ENCODE data around the gene SLC13A3. TPM values are rescaled to one million over a fixed set of nuclear protein-coding genes. Genes with fewer than 3 reads are reported as not detected.
"Not testable (repeated sequence)": the region's sequence is repeated elsewhere in the genome, so short reads cannot be mapped to it uniquely, and the experiment has no call there.

The SLC13A3 gene
- total RNA-seq, 1 donor from 2014 or later: 0.90 TPM

GRCh38 chr20:46681032-46681854, 30.0 kb upstream of the SLC13A3 start:
- DNase-seq (ENCODE audit: low spot score): peak; percentile 68
- H3K27ac Mint-ChIP-seq (ENCODE audit: unreplicated experiment): no peak overlapping the region
- TF ChIP-seq CTCF (IDR thresholded peaks at IDR 0.05; ENCODE audit: unreplicated experiment): peak; percentile 87
- H3K9me3 Mint-ChIP-seq (ENCODE audit: unreplicated experiment): no peaks in the 10 kb centered on the region
- H3K4me1 Mint-ChIP-seq (ENCODE audit: unreplicated experiment): peaks cover 29% of the 10 kb centered on the region
- H3K36me3 Mint-ChIP-seq (ENCODE audit: low read depth, unreplicated experiment): peaks cover 6% of the 10 kb centered on the region
- no peak overlapping the region for H3K4me3 Mint-ChIP-seq (ENCODE audit: unreplicated experiment)
- H3K27me3 Mint-ChIP-seq (ENCODE audit: unreplicated experiment): no peaks in the 10 kb centered on the region

- peaks cover 29% of the 10 kb centered on the region for H3K4me1 Mint-ChIP-seq (ENCODE audit: unreplicated experiment)
- no peak overlapping the region for H3K27ac Mint-ChIP-seq (ENCODE audit: unreplicated experiment)
- peaks cover under 1% of the 10 kb centered on the region for H3K36me3 Mint-ChIP-seq (ENCODE audit: low read depth, unreplicated experiment)
Observed at GRCh38 chr20:46680684-46681031, 29.4 kb upstream of the SLC13A3 start.

GRCh38 chr20:46678516-46678915, 27.3 kb upstream of the SLC13A3 start:
- H3K4me1 Mint-ChIP-seq (ENCODE audit: unreplicated experiment): peaks cover 19% of the 10 kb centered on the region
- no peaks in the 10 kb centered on the region for H3K9me3 Mint-ChIP-seq (ENCODE audit: unreplicated experiment)
- H3K27ac Mint-ChIP-seq (ENCODE audit: unreplicated experiment): no peak overlapping the region
- peaks cover 1% of the 10 kb centered on the region for H3K27me3 Mint-ChIP-seq (ENCODE audit: unreplicated experiment)
- no peak for DNase-seq (ENCODE audit: low spot score)
- TF ChIP-seq CTCF (IDR thresholded peaks at IDR 0.05; ENCODE audit: unreplicated experiment): no peak
- no peaks in the 10 kb centered on the region for H3K36me3 Mint-ChIP-seq (ENCODE audit: low read depth, unreplicated experiment)
- no peak overlapping the region for H3K4me3 Mint-ChIP-seq (ENCODE audit: unreplicated experiment)

More at GRCh38 chr20:46680684-46681031, 29.4 kb upstream of the SLC13A3 start:
- DNase-seq (ENCODE audit: low spot score): no peak
- H3K27me3 Mint-ChIP-seq (ENCODE audit: unreplicated experiment): no peaks in the 10 kb centered on the region
- no peak for TF ChIP-seq CTCF (IDR thresholded peaks at IDR 0.05; ENCODE audit: unreplicated experiment)
- H3K9me3 Mint-ChIP-seq (ENCODE audit: unreplicated experiment): no peaks in the 10 kb centered on the region
- no peak overlapping the region for H3K4me3 Mint-ChIP-seq (ENCODE audit: unreplicated experiment)

GRCh38 chr20:46677608-46678007, 26.3 kb upstream of the SLC13A3 start:
- no peak for TF ChIP-seq CTCF (IDR thresholded peaks at IDR 0.05; ENCODE audit: unreplicated experiment)
- Mint-ChIP-seq H3K27ac (ENCODE audit: unreplicated experiment) (no peak overlapping the region), H3K36me3 (ENCODE audit: low read depth, unreplicated experiment) (no peaks in the 10 kb centered on the region), H3K4me1 (ENCODE audit: unreplicated experiment) (peaks cover 10% of the 10 kb centered on the region), H3K27me3 (ENCODE audit: unreplicated experiment) (peaks cover 1% of the 10 kb centered on the region), H3K4me3 (ENCODE audit: unreplicated experiment) (no peak overlapping the region), H3K9me3 (ENCODE audit: unreplicated experiment) (no peaks in the 10 kb centered on the region)
- no peak for DNase-seq (ENCODE audit: low spot score)

GRCh38 chr20:46676649-46677316, 25.5 kb upstream of the SLC13A3 start:
- H3K27ac Mint-ChIP-seq (ENCODE audit: unreplicated experiment); H3K36me3 Mint-ChIP-seq (ENCODE audit: low read depth, unreplicated experiment); H3K4me3 Mint-ChIP-seq (ENCODE audit: unreplicated experiment); H3K9me3 Mint-ChIP-seq (ENCODE audit: unreplicated experiment); H3K27me3 Mint-ChIP-seq (ENCODE audit: unreplicated experiment); H3K4me1 Mint-ChIP-seq (ENCODE audit: unreplicated experiment); DNase-seq (ENCODE audit: low spot score): not testable (repeated sequence)

Data from endothelial cell (in vitro differentiated cells).